HG02852 (cell line): ENCODE results near the gene B4GALT3.
A peak's percentile ranks its signal among the peaks of the same experiment; 100 is the strongest.

ENCODE experiments used
- ATAC-seq: cut with Tn5 transposase; IDR thresholded peaks from one replicate; pipeline ENCODE4 v1.9.1; 2021; ENCODE audit warnings: mild to moderate bottlenecking, moderate library complexity; ENCODE audit not compliant: unreplicated experiment

The B4GALT3 gene

DNA sequence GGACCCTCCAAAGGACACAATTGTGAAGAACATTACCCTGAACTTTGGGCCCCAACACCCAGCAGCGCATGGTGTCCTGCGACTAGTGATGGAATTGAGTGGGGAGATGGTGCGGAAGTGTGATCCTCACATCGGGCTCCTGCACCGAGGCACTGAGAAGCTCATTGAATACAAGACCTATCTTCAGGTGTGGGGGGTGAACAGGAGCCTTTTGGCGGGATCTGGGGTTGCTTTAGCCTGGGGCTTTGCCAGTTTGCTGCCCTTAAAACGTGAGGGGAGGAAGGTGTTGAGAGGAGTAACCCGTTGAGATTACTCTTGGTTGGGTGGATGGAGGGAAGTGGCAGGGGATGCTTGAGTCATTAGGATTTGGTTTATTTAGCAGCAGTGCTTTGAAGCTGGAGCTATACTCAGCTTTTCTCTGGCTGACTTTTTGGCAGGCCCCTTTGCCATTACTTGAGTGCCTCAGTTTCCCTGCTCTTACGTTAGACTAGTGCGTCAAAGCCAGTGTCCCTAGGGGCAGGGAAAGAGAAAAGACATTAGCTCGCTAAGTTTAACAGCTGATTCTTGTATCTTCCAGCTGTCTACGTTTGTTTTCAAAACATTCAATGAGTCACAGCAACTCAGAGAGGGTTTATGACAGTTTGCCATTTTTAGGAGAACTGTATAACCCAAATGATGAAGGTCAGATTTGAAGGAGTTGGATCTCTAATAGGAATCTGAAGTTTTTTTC is 29.3 kb upstream of the B4GALT3 start:
- ATAC-seq, result no peak

DNA sequence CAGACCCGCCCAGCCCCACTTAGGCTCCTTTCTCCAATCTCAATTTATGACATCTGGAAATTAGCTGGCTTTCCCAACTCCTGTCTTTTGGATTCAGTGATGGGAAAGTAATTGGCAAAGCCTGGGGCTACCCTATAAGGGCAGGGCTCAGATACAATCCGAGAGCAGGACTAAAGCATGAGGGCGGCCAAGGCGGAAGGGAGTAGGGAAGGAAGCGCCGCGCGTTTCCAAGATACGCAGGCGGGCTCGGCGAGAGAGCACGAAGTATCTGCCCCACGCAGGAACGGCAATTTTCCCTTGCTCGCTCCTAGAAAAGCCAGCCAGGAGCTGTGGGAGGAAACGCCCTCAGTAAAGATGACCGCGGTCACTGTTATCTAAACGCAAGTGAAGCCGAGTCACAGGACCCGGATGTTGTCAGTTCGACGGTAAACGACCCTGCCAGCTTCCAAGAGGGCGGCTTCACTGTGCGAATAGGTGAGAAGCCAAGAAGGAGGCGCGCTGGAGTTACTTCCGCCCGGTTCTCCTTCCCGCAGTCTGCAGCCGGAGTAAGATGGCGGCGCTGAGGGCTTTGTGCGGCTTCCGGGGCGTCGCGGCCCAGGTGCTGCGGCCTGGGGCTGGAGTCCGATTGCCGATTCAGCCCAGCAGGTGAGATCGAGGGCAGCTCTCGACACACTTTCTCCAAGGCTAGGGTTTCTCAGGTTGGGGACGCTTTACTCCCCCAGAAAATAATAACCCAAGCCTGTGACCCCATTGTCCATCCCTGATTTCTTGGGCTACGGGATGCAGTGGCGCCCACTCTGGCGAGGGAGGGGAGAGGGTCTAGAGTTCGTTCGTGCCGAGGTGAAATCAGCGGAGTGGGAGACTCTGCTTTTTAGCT is 24.8 kb upstream of the B4GALT3 start, which contains the start of gene NDUFS2:
NDUFS2 (plus strand) TSS at position 532 of the 877 bp plus-strand sequence; CDS start at position 551, 19 bp downstream.
- ATAC-seq, result peak; percentile 96

- ATAC-seq, result no peak
Observed at GRCh38 chr1:161200992-161201835, 23.9 kb upstream of the B4GALT3 start.

GRCh38 chr1:161200421-161200991 is 23.2 kb upstream of the B4GALT3 start:
- ATAC-seq, result no peak

GRCh38 chr1:161199506-161200139 is 22.3 kb upstream of the B4GALT3 start:
- ATAC-seq, result no peak

GRCh38 chr1:161198897-161199431 is 21.7 kb upstream of the B4GALT3 start, which contains the start of gene ADAMTS4:
TSS of gene ADAMTS4 (minus strand) at chr1:161199054. CDS start at chr1:161198627, 427 bp downstream.
- ATAC-seq, result no peak

GRCh38 chr1:161198194-161198896 is 21.0 kb upstream of the B4GALT3 start:
- no peak for ATAC-seq

DNA sequence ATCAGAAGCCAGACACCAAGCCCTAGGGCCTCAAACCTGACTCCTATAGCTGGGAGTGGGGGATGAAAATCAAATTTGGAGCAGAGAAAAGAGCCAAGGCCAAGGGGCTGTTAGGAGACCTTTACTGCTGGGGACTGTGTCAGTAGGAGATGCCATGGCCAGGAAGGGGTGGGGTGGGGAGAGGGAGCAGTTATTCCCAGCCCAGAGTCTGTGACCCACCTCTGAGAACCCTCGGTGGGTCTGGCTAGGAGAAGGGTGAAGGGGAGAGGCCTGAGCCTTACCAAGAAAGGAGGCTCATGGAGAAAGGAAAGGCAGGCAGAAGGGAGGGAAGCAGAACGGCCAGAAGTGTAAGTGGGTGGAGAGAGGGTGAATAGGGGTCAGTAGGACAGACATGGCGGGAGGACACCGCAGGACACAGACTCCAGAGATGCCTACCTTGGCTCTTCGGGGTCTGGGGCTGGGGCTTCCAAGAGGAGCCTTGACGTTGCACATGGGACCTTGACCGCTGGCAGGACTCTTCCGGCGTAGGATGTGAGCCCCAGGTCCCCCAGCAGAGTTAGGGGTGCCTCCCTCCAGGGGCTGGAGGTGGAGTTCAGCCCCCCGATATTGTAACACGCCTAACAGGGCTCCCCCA is 20.4 kb upstream of the B4GALT3 start:
- ATAC-seq, result no peak

- ATAC-seq, result no peak
Observed at GRCh38 chr1:161196521-161197451, 19.5 kb upstream of the B4GALT3 start.

DNA sequence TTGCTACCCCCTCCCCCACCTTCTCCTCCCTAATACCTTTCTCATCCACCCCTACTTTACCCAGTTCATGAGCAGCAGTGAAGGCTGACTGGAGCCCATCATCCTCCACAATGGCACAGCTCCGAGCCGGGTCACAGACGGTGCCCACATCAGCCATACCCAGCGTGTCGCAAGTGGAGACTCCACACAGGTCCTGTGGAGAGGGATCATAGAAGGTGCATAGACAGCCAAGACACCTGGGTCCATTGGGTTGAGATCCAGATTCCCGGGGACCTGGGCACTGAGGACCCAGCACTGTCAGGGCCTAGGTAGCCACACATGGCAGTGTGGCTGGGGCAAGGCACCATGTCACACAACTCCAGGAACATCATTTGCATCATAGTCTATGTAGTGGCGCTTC is 18.8 kb upstream of the B4GALT3 start:
- no peak for ATAC-seq

GRCh38 chr1:161195171-161195570 is 17.9 kb upstream of the B4GALT3 start:
- no peak for ATAC-seq

DNA sequence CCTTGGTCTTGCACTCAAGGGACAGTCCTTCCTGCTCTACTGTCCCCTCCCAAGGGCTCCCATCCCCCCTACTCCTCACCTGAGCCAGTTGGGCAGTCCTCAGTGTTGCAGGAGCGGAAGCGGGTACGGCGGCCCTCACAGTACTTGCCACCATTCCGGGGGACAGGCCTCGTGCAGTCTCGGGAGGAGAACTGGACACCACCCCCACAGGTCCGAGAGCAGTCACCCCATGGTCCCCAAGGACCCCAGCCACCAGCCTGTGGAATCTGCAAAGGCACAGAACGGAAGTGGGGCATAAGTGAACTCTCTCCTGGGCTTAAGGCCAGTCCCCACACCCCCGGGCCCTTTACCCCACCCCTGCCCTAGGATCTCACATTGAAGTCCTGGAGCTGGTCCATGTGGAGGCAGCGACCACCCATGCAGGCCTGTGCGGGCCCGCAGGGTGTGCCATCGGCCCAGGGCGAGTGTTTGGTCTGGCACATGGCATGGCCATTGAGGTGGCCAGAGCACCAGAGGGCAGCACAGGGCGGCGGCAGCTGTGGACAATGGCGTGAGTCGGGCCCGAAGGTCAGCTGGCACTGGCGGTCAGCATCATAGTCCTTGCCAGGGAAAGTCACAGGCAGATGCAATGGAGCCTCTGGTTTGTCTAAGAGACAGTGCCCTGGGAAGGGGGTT is 16.4 kb upstream of the B4GALT3 start:
- ATAC-seq, result no peak

GRCh38 chr1:161192476-161193465 is 15.5 kb upstream of the B4GALT3 start:
- ATAC-seq, result peak; percentile 69

DNA sequence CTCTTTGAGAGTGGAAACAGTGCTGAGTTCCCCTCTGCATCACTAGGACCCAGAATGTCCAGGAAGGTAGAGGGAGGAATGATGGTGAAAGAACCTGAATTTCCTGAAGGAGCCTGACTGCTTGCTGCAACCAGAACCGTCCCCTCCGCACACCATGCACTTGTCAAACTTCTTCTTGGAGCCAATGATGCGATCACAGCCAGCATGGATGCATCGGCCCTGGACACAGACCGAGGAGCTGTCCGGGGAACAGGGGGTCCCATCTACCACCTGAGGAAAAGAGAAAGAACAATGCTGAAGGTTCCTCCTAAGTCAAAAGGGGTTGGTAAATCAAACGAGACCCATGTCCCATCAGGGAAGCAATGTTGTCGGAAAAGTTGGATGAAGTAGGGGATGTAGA is 14.7 kb upstream of the B4GALT3 start:
- no peak for ATAC-seq

DNA sequence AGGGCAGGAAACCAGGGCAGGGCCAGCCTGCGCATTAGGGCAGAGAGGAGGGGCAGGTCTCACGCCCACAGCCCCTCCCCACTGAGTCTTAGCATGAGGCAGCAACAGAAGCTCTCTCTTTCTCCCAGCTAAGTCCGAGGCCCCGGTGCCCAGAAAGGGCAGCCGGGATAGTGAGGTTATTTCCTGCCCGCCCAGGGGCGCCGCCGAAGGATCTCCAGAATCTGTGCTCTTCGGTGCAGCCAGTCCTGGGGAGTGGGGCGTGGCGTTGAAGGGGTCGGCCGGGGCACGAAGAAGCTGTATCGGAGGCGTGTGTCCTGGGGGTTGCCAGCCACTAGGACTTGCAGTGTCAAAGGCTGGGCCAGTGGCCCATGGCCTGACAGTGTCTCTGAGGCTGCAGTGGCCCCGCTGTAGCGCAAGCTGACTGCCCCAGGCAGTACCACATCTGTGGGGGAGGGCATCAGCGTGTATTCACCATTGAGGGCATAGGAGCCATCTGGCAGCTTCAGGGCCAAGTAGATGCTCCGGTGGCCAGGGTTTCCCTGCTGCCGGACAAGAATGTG is 13.7 kb upstream of the B4GALT3 start:
- no peak for ATAC-seq

DNA sequence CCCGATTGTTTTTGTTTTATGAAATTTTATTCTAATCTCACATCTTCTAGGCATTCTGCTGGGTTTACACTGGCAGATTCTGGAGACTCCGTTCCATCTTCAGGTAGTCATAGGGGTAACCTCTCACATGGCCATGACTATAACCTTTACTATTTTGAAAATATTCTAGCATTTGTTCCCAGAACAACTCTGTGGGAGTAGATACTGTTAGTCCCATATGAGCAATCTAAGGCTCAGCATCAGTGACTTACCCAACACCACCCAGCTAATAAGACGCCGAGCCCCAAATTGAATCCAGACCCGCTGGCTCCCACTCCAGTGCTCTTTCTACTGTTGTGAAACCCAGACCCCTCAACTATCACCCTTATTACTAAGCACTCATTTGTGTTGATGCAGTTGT is 11.7 kb upstream of the B4GALT3 start:
- ATAC-seq, result no peak
